ENCODE measurements around the gene TMEM238.

Gene TMEM238

GRCh38 chr19:55377356-55378131 is 6.5 kb downstream of the TMEM238 start:
- Histone ChIP-seq H3K27me3 (ENCODE audit: low read length) (no peaks in the 10 kb centered on the region), H3K9me2 (replicated peaks; ENCODE audit: insufficient read depth, low read length) (no peaks in the 10 kb centered on the region), H3K9ac (ENCODE audit: low read length) (no peak overlapping the region), H3K4me3 (ENCODE audit: insufficient read depth, low read length, poor library complexity, severe bottlenecking) (no peak overlapping the region), H3K27ac (ENCODE audit: low read depth, low read length) (no peak overlapping the region), H2AFZ (ENCODE audit: low read depth, low read length, severe bottlenecking) (no peak overlapping the region), H3K4me2 (ENCODE audit: low read depth, low read length, poor library complexity, severe bottlenecking) (no peak overlapping the region), H3K9me3 (ENCODE audit: insufficient read depth, low read length) (no peaks in the 10 kb centered on the region), H3K36me3 (ENCODE audit: low read length) (no peaks in the 10 kb centered on the region), H4K20me1 (ENCODE audit: low read depth, low read length) (no peaks in the 10 kb centered on the region), H3F3A (ENCODE audit: insufficient read depth) (no peaks in the 10 kb centered on the region), H3K79me2 (ENCODE audit: insufficient read depth, low read length) (no peaks in the 10 kb centered on the region)
- TF ChIP-seq CTCF (IDR thresholded peaks at IDR 0.05; ENCODE audit: insufficient read depth, low read length, poor library complexity, severe bottlenecking) (no peak), EZH2phosphoT487 (conservative IDR thresholded peaks at IDR 0.05; ENCODE audit: low read length) (no peak)

GRCh38 chr19:55376241-55376933 is 7.7 kb downstream of the TMEM238 start, which contains the start of gene TMEM190:
TMEM190 (plus strand) TSS chr19:55376826; CDS start chr19:55376854, 28 bp downstream.
- TF ChIP-seq EZH2phosphoT487 (conservative IDR thresholded peaks at IDR 0.05; ENCODE audit: low read length) (no peak), CTCF (IDR thresholded peaks at IDR 0.05; ENCODE audit: insufficient read depth, low read length, poor library complexity, severe bottlenecking) (no peak)
- no peaks in the 10 kb centered on the region for H4K20me1 ChIP-seq (ENCODE audit: low read depth, low read length)
- H3K4me3 ChIP-seq (ENCODE audit: insufficient read depth, low read length, poor library complexity, severe bottlenecking): no peak within 1 kb of the TSS
- H2AFZ ChIP-seq (ENCODE audit: low read depth, low read length, severe bottlenecking): no peak within 1 kb of the TSS
- H3K9ac ChIP-seq (ENCODE audit: low read length): no peak within 1 kb of the TSS
- H3K27ac ChIP-seq (ENCODE audit: low read depth, low read length): no peak within 1 kb of the TSS
- H3F3A ChIP-seq (ENCODE audit: insufficient read depth): no peaks in the 10 kb centered on the region
- H3K4me2 ChIP-seq (ENCODE audit: low read depth, low read length, poor library complexity, severe bottlenecking): no peak within 1 kb of the TSS
- no peaks in the 10 kb centered on the region for H3K27me3 ChIP-seq (ENCODE audit: low read length)
- no peaks in the 10 kb centered on the region for H3K9me2 ChIP-seq (replicated peaks; ENCODE audit: insufficient read depth, low read length)
- no peaks in the 10 kb centered on the region for H3K79me2 ChIP-seq (ENCODE audit: insufficient read depth, low read length)
- H3K36me3 ChIP-seq (ENCODE audit: low read length): no peaks in the 10 kb centered on the region
- no peaks in the 10 kb centered on the region for H3K9me3 ChIP-seq (ENCODE audit: insufficient read depth, low read length)

- H3K79me2 ChIP-seq (ENCODE audit: insufficient read depth, low read length): no peaks in the 10 kb centered on the region
- no peak overlapping the region for H3K9ac ChIP-seq (ENCODE audit: low read length)
- no peaks in the 10 kb centered on the region for H3K27me3 ChIP-seq (ENCODE audit: low read length)
- no peaks in the 10 kb centered on the region for H3K36me3 ChIP-seq (ENCODE audit: low read length)
- H3K4me2 ChIP-seq (ENCODE audit: low read depth, low read length, poor library complexity, severe bottlenecking): no peak overlapping the region
- H3K9me2 ChIP-seq (replicated peaks; ENCODE audit: insufficient read depth, low read length): no peaks in the 10 kb centered on the region
- H2AFZ ChIP-seq (ENCODE audit: low read depth, low read length, severe bottlenecking): no peak overlapping the region
- no peaks in the 10 kb centered on the region for H3K9me3 ChIP-seq (ENCODE audit: insufficient read depth, low read length)
- no peaks in the 10 kb centered on the region for H4K20me1 ChIP-seq (ENCODE audit: low read depth, low read length)
- no peak overlapping the region for H3K4me3 ChIP-seq (ENCODE audit: insufficient read depth, low read length, poor library complexity, severe bottlenecking)
- TF ChIP-seq CTCF (IDR thresholded peaks at IDR 0.05; ENCODE audit: insufficient read depth, low read length, poor library complexity, severe bottlenecking) (no peak), EZH2phosphoT487 (conservative IDR thresholded peaks at IDR 0.05; ENCODE audit: low read length) (no peak)
- no peak overlapping the region for H3K27ac ChIP-seq (ENCODE audit: low read depth, low read length)
- H3F3A ChIP-seq (ENCODE audit: insufficient read depth): no peaks in the 10 kb centered on the region
Measured at GRCh38 chr19:55373993-55374757, 9.9 kb downstream of the TMEM238 start.

Data from SU-DHL-6 (cell line).